Sigmoid colon (tissue), 7 donors: ENCODE results near the gene RBM47. TPM values are rescaled to one million over a fixed set of nuclear protein-coding genes. Genes with fewer than 3 reads are reported as not detected.

Experiments used
- DNase-seq: peaks from one replicate; pipeline ENCODE4 v3.0.0-alpha.2; 2019
- H3K27ac ChIP-seq, 4 donors: fragments of 200-600 bp; sonication (generic); one replicate each; pipeline ENCODE4 v1.5.1; 2016 to 2019; ENCODE audit warnings: mild to moderate bottlenecking in 1 of 4
- H3K27me3 ChIP-seq, 3 donors: fragments of 200-600 bp; sonication (generic); one replicate each; pipeline ENCODE4 v1.5.1; 2019; ENCODE audit warnings: mild to moderate bottlenecking in 1 of 3
- H3K36me3 ChIP-seq, 4 donors: fragments of 200-600 bp; sonication (generic); one replicate each; pipeline ENCODE4 v1.5.1; 2016 to 2019
- H3K4me1 ChIP-seq, 4 donors: fragments of 200-600 bp; sonication (generic); one replicate each; pipeline ENCODE4 v1.5.1; 2017 to 2019
- H3K4me3 ChIP-seq, 4 donors: fragments of 200-600 bp; sonication (generic); one replicate each; pipeline ENCODE4 v1.5.1; 2017 to 2019; ENCODE audit warnings: mild to moderate bottlenecking in 2 of 4, moderate library complexity in 1 of 4
- H3K9me3 ChIP-seq, 4 donors: fragments of 200-600 bp in 3 of 4; sonication (generic) in 3 of 4; one replicate each; pipeline versions ENCODE4 v1.5.1 to v1.6.1; 2013 to 2019
- EP300 ChIP-seq, 4 donors: sonication (generic); formaldehyde crosslinking; IDR thresholded peaks; one replicate each; pipeline ENCODE4 v1.6.1; 2017; ENCODE audit warnings: antibody characterized with exemption in 4 of 4
- POLR2A ChIP-seq, 2 donors: fragments of 450-650 bp; IDR thresholded peaks; one replicate each; pipeline ENCODE4 v1.6.1; 2016; ENCODE audit warnings: antibody characterized with exemption in 2 of 2, mild to moderate bottlenecking in 2 of 2, moderate library complexity in 2 of 2
- POLR2AphosphoS5 ChIP-seq, 4 donors: sonication (generic); formaldehyde crosslinking; IDR thresholded peaks; one replicate each; pipeline ENCODE4 v1.6.1; 2017; ENCODE audit warnings: antibody characterized with exemption in 4 of 4
- WGBS, 2 donors: extraction: QIAGEN DNeasy Blood & Tissue Kit; methylation state at CpG; one replicate each; pipeline ENCODE4 v1.1.7; 2013; 5-methylcytosine and 5-hydroxymethylcytosine counted together
- intact Hi-C: fragments of 100-400 bp; cut with DNase I; formaldehyde crosslinking; loops from one replicate; pipeline ENCODE4 v1.15.1; 2023
- polyA plus RNA-seq, 3 donors: library from polyadenylated mRNA; stranded (reverse); fragments of 200-250 nt; gene quantifications; one replicate each; pipeline ENCODE4 v1.2.3, GENCODE V29; 2013
- total RNA-seq, 4 donors: library from RNA; depleted of rRNA; stranded (reverse); fragments of >200 nt; gene quantifications; one replicate each; pipeline ENCODE4 v1.1.0, GENCODE V29; 2016
- TF ChIP-seq, protein P1 (sequence below), 4 experiments: fragments of 450-650 bp in 3 of 4; fragments of 200-600 bp in 1 of 4; IDR thresholded peaks; one replicate each; pipeline ENCODE4 v1.5.1; 2016 to 2019; ENCODE audit warnings: antibody characterized with exemption in 4 of 4, mild to moderate bottlenecking in 3 of 4, moderate library complexity in 2 of 4
- donor health status: healthy with polysubstance abuse.
- donor health status: Bipolar disorder and iron deficiency.
- donor health status: healthy.

Gene RBM47
- total and polyA plus RNA-seq, 7 donors = 7.2 to 148 (median 21.2) TPM

DNA sequence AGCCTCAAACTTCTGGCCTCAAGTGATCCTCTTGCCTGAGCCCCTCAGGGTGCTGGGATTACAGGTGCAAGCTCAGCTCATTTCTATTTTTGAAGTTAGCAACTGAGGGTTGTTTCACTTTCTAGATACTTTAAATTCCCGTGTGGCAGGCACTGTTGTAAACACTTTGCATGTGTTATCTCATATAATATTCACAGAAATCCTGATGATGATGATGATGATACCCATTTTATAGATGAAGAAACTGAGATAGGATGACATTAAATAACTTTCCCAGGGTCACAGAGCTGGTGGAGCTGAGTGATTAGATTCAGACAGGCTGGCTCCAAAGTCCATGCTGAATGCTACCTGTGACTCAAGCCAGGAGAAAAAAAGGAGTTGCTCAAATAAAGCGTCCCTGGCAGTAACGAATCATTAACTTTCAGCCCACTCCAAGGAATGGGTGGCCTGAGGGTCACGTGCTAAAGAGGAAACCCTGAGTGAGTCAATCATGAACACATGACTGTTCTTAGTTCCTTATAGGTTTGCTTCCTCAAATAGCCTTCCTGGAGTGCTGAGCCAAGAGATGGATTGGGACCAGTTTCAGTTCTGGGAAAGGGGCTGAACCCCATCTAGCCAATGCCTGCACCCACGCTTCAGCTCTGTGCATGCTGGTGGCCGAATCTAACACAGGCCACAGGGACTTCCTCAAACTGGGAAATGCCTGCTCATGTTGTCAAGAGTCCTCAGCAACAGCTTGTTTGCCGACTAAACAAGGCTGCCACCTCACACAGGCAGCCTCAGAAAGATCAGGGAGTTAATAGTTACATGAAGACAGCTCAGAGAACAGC lies 52.8 kb downstream of the RBM47 start:
- Histone ChIP-seq H3K27ac (peak overlapping the region in 3 of 4 donors; percentile 7 to 31 (median 20)), H3K4me1 (peaks cover 0 to 10% (median 3%) of the 10 kb centered on the region in 4 donors), H3K9me3 (no peaks in the 10 kb centered on the region), H3K27me3 (no peaks in the 10 kb centered on the region), H3K4me3 (no peak overlapping the region), H3K36me3 (no peaks in the 10 kb centered on the region)
- WGBS, 2 donors = 5 to 19% methylated on average over 7 of the region's 7 CpGs
- TF ChIP-seq, protein P1, sequence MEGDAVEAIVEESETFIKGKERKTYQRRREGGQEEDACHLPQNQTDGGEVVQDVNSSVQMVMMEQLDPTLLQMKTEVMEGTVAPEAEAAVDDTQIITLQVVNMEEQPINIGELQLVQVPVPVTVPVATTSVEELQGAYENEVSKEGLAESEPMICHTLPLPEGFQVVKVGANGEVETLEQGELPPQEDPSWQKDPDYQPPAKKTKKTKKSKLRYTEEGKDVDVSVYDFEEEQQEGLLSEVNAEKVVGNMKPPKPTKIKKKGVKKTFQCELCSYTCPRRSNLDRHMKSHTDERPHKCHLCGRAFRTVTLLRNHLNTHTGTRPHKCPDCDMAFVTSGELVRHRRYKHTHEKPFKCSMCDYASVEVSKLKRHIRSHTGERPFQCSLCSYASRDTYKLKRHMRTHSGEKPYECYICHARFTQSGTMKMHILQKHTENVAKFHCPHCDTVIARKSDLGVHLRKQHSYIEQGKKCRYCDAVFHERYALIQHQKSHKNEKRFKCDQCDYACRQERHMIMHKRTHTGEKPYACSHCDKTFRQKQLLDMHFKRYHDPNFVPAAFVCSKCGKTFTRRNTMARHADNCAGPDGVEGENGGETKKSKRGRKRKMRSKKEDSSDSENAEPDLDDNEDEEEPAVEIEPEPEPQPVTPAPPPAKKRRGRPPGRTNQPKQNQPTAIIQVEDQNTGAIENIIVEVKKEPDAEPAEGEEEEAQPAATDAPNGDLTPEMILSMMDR (IDR thresholded peaks at IDR 0.05) = no peak
- TF ChIP-seq EP300 (IDR thresholded peaks at IDR 0.05) = peak in 2 of 4 donors; percentile 18 to 40
- TF ChIP-seq POLR2AphosphoS5 (IDR thresholded peaks at IDR 0.05) = peak in 2 of 4 donors; percentile 27 to 55
- no peak for TF ChIP-seq POLR2A (IDR thresholded peaks at IDR 0.05)
- intact Hi-C loops = no loop called here
- peak; percentile 83 for DNase-seq

DNA sequence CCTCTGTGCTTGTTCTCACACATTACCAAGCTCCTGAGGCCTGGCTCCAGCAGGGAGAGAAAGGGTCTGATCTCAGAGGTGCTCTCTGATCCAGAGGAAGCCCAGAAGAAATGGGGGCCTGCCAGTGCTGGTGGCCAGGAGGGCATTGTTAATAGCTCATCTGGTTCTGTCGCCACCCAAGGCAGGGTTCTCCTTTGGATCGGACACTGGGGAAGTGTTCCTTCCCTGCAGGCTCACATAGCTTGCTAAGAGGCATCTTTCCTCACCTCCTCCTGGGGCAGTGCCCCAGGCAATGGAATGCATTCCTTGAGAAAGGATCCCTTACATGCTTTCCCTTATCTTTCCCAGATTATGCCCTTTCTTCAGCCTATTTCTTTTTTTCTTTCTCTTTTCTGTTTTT lies 53.8 kb downstream of the RBM47 start:
- no peaks in the 10 kb centered on the region for H3K36me3 ChIP-seq
- no peaks in the 10 kb centered on the region for H3K9me3 ChIP-seq
- intact Hi-C loops = no loop called here
- DNase-seq = no peak
- no peak for TF ChIP-seq EP300 (IDR thresholded peaks at IDR 0.05)
- TF ChIP-seq POLR2AphosphoS5 (IDR thresholded peaks at IDR 0.05) = no peak
- 83 to 92% methylated on average over 2 of the region's 2 CpGs for WGBS, 2 donors
- H3K27me3 ChIP-seq = no peaks in the 10 kb centered on the region
- H3K4me1 ChIP-seq = peaks cover 0 to 10% (median 3%) of the 10 kb centered on the region in 4 donors
- no peak overlapping the region for H3K4me3 ChIP-seq
- H3K27ac ChIP-seq = no peak overlapping the region

DNA sequence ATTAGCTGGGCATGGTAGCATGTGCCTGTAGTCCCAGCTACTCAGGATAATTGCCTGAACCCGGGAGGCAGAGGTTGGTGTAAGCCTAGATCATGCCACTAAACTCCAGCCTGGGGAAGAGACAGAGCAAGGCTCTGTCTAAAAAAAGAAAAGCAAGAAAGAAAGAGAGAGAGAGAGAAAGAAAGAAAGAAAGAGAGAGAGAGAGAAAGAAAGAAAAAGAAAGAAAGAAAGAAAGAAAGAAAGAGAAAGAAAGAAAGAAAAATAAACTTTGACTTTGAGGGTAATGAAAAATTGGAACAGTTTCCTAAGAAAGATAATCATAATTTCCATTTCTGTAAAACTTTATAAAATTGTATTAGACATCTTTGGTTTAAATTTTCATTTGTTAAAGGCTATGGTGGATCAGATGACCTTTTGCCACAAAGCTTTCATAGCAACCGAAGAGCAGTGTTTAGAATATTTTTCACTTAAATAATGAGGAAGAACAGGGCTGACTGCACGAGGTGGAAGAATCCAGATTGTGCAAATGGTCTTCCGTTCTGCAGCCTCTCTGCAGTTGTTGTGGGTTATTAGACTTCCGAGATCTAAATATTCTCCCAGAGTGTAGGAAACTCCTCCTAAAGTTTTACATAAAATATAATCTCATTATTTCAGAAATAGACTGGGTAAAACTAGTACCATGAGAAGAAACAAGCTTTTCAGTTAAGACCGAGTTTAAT lies 55.9 kb downstream of the RBM47 start:
- Histone ChIP-seq H3K4me1 (peaks cover 0 to 10% (median 3%) of the 10 kb centered on the region in 4 donors), H3K27me3 (no peaks in the 10 kb centered on the region), H3K36me3 (no peaks in the 10 kb centered on the region), H3K9me3 (no peaks in the 10 kb centered on the region), H3K4me3 (no peak overlapping the region), H3K27ac (peak overlapping the region in 2 of 4 donors; percentile 11 to 48)
- TF ChIP-seq EP300 (IDR thresholded peaks at IDR 0.05) (no peak), POLR2AphosphoS5 (IDR thresholded peaks at IDR 0.05) (peak in 1 of 4 donors; percentile 10), POLR2A (IDR thresholded peaks at IDR 0.05) (no peak)
- TF ChIP-seq, protein P1 (IDR thresholded peaks at IDR 0.05) = no peak
- WGBS, 2 donors = 46 to 71% methylated on average over 6 of the region's 6 CpGs
- DNase-seq = no peak
- intact Hi-C loops = no loop called here

DNA sequence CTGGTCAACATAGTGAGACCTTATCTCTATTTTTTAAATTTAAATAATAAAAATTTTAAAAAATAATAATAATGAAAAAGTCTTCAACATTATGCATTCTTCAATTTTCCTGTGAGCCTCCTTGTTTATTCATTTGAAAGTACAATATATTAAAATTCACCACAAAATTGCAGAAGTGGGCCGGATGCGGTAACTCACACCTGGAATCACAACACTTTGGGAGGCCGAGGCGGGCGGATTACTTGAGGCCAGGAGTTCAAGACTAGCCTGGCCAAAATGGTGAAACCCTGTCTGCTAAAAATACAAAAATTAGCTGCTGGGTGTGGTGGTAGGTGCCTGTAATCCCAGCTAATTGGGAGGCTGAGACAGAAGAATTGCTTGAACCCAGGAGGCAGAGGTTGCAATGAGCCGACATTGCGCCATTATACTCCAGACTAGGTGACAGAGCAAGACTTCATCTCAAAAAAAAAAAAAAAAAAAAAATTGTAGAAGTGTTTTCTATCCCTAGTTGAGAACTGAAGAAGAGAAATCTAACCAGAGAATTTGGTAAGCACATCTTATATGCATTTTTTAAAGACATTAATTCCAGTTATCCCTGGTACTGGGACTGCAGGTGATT lies 56.9 kb downstream of the RBM47 start:
- Histone ChIP-seq H3K4me3 (no peak overlapping the region), H3K4me1 (peaks cover 0 to 10% (median 3%) of the 10 kb centered on the region in 4 donors), H3K36me3 (no peaks in the 10 kb centered on the region), H3K27ac (no peak overlapping the region), H3K27me3 (no peaks in the 10 kb centered on the region), H3K9me3 (no peaks in the 10 kb centered on the region)
- DNase-seq = no peak
- intact Hi-C loops = no loop called here
- 87 to 90% methylated on average over 7 of the region's 7 CpGs for WGBS, 2 donors
- TF ChIP-seq POLR2AphosphoS5 (IDR thresholded peaks at IDR 0.05) (no peak), POLR2A (IDR thresholded peaks at IDR 0.05) (no peak), EP300 (IDR thresholded peaks at IDR 0.05) (no peak)
- TF ChIP-seq, protein P1 (IDR thresholded peaks at IDR 0.05) = no peak

DNA sequence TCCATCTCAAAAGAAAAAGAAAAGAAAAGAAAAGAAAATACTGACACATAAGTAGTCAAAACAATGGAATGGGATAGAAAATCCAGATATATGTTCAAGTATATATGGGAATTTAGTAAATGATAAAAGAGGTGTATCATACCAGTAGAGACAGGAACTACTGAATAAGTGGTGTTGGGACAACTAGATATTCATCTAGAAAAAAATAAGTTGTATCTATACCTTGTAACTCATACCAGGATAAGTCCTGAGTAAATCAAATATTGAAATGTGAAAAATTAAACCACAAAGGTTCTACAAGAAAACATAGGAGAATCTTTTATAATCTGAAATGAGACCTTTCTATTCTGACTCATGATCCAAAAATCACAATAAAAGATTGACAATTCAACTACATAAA lies 58.5 kb downstream of the RBM47 start:
- Histone ChIP-seq H3K9me3 (no peaks in the 10 kb centered on the region), H3K4me1 (no peaks in the 10 kb centered on the region), H3K36me3 (no peaks in the 10 kb centered on the region), H3K27me3 (no peaks in the 10 kb centered on the region), H3K27ac (no peak overlapping the region), H3K4me3 (no peak overlapping the region)
- DNase-seq = no peak
- TF ChIP-seq POLR2A (IDR thresholded peaks at IDR 0.05) = no peak
- TF ChIP-seq EP300 (IDR thresholded peaks at IDR 0.05) = no peak
- TF ChIP-seq POLR2AphosphoS5 (IDR thresholded peaks at IDR 0.05) = no peak
- TF ChIP-seq, protein P1 (IDR thresholded peaks at IDR 0.05) = no peak
- intact Hi-C loops = no loop called here
